Type B pancreatic cell (in vitro differentiated cells): ENCODE results near the gene FBXL5. TPM values are rescaled to one million over a fixed set of nuclear protein-coding genes. Genes with fewer than 3 reads are reported as not detected.

ENCODE experiments used
- DNase-seq: peaks from one replicate; pipeline ENCODE4 v3.0.0; 2021; ENCODE audit warnings: mixed read lengths; ENCODE audit not compliant: unreplicated experiment; ENCODE audit errors: extremely low spot score
- H3K27ac Mint-ChIP-seq: 2 replicates; pipeline ENCODE4 v1.8.0; 2021; ENCODE audit warnings: mild to moderate bottlenecking, mixed read lengths
- H3K27me3 Mint-ChIP-seq: 2 replicates; pipeline ENCODE4 v1.8.0; 2021; ENCODE audit warnings: mixed read lengths
- H3K36me3 Mint-ChIP-seq: 2 replicates; pipeline ENCODE4 v1.8.0; 2021; ENCODE audit warnings: mixed read lengths
- H3K4me1 Mint-ChIP-seq: one replicate; pipeline ENCODE4 v1.8.0; 2021; ENCODE audit warnings: mixed read lengths; ENCODE audit not compliant: unreplicated experiment
- H3K4me3 Mint-ChIP-seq: 2 replicates; pipeline ENCODE4 v1.8.0; 2021; ENCODE audit warnings: mild to moderate bottlenecking, mixed read lengths
- H3K9me3 Mint-ChIP-seq: 2 replicates; pipeline ENCODE4 v1.8.0; 2021; ENCODE audit warnings: mixed read lengths
- total RNA-seq: library from RNA; stranded (reverse); gene quantifications from 2 replicates; pipeline ENCODE4 v1.2.1, GENCODE V29; 2021; ENCODE audit warnings: low replicate concordance
- TF ChIP-seq, protein P1 (sequence below): fragments of 200-600 bp; sonication (generic); conservative IDR thresholded peaks from 2 replicates; pipeline ENCODE4 v1.5.0; 2021; ENCODE audit warnings: antibody characterized with exemption, mild to moderate bottlenecking

Gene FBXL5
- total RNA-seq, 1 donor from 2014 or later: 48.4 TPM

- TF ChIP-seq, protein P1, sequence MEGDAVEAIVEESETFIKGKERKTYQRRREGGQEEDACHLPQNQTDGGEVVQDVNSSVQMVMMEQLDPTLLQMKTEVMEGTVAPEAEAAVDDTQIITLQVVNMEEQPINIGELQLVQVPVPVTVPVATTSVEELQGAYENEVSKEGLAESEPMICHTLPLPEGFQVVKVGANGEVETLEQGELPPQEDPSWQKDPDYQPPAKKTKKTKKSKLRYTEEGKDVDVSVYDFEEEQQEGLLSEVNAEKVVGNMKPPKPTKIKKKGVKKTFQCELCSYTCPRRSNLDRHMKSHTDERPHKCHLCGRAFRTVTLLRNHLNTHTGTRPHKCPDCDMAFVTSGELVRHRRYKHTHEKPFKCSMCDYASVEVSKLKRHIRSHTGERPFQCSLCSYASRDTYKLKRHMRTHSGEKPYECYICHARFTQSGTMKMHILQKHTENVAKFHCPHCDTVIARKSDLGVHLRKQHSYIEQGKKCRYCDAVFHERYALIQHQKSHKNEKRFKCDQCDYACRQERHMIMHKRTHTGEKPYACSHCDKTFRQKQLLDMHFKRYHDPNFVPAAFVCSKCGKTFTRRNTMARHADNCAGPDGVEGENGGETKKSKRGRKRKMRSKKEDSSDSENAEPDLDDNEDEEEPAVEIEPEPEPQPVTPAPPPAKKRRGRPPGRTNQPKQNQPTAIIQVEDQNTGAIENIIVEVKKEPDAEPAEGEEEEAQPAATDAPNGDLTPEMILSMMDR: no peak
- H3K9me3 Mint-ChIP-seq: no peaks in the 10 kb centered on the region
- no peak for DNase-seq
- H3K36me3 Mint-ChIP-seq: peaks cover 21% of the 10 kb centered on the region
- no peak overlapping the region for H3K27ac Mint-ChIP-seq
- no peak overlapping the region for H3K4me3 Mint-ChIP-seq
- no peaks in the 10 kb centered on the region for H3K4me1 Mint-ChIP-seq
- no peaks in the 10 kb centered on the region for H3K27me3 Mint-ChIP-seq
Observed at GRCh38 chr4:15610855-15611254, 44.3 kb downstream of the FBXL5 start.

- no peak for DNase-seq
- Mint-ChIP-seq H3K9me3 (peaks cover 6% of the 10 kb centered on the region), H3K27ac (no peak overlapping the region), H3K36me3 (peaks cover 50% of the 10 kb centered on the region), H3K27me3 (no peaks in the 10 kb centered on the region), H3K4me3 (no peak overlapping the region), H3K4me1 (no peaks in the 10 kb centered on the region)
- TF ChIP-seq, protein P1: no peak
Observed at GRCh38 chr4:15605537-15605936, 49.6 kb downstream of the FBXL5 start.

GRCh38 chr4:15601862-15602261 is 53.3 kb downstream of the FBXL5 start:
- Mint-ChIP-seq H3K9me3 (peaks cover 6% of the 10 kb centered on the region), H3K27me3 (no peaks in the 10 kb centered on the region), H3K4me3 (no peak overlapping the region), H3K36me3 (peaks cover 55% of the 10 kb centered on the region), H3K4me1 (no peaks in the 10 kb centered on the region), H3K27ac (no peak overlapping the region)
- no peak for DNase-seq
- TF ChIP-seq, protein P1: no peak

GRCh38 chr4:15600176-15600575 is 55.0 kb downstream of the FBXL5 start:
- Mint-ChIP-seq H3K27ac (no peak overlapping the region), H3K27me3 (no peaks in the 10 kb centered on the region), H3K9me3 (peaks cover 6% of the 10 kb centered on the region), H3K4me1 (no peaks in the 10 kb centered on the region), H3K36me3 (peaks cover 49% of the 10 kb centered on the region), H3K4me3 (no peak overlapping the region)
- no peak for DNase-seq
- TF ChIP-seq, protein P1: no peak

- TF ChIP-seq, protein P1: no peak
- Mint-ChIP-seq H3K27me3 (no peaks in the 10 kb centered on the region), H3K36me3 (peaks cover 36% of the 10 kb centered on the region), H3K9me3 (no peaks in the 10 kb centered on the region), H3K4me1 (no peaks in the 10 kb centered on the region), H3K27ac (no peak overlapping the region), H3K4me3 (no peak overlapping the region)
- no peak for DNase-seq
Observed at GRCh38 chr4:15598644-15599043, 56.5 kb downstream of the FBXL5 start.

GRCh38 chr4:15592799-15593198 is 62.4 kb downstream of the FBXL5 start:
- TF ChIP-seq, protein P1: no peak
- Mint-ChIP-seq H3K27ac (no peak overlapping the region), H3K4me1 (no peaks in the 10 kb centered on the region), H3K9me3 (no peaks in the 10 kb centered on the region), H3K4me3 (no peak overlapping the region), H3K27me3 (no peaks in the 10 kb centered on the region), H3K36me3 (peaks cover 4% of the 10 kb centered on the region)
- DNase-seq: no peak
